ENCODE measurements around the gene KRTAP13-4. TPM values are rescaled to one million over a fixed set of nuclear protein-coding genes. Genes with fewer than 3 reads are reported as not detected.

The KRTAP13-4 gene
- total RNA-seq, 1 donor from 2014 or later: not detected

- Histone ChIP-seq H3K36me3 (ENCODE audit: control insufficient read depth, insufficient read depth, low read length) (no peaks in the 10 kb centered on the region), H3K27me3 (ENCODE audit: control insufficient read depth, insufficient read depth, low read length) (no peaks in the 10 kb centered on the region), H3K4me3 (ENCODE audit: low read depth, low read length) (no peak overlapping the region)
- no peak for DNase-seq (ENCODE audit: low read depth)
- no peak for TF ChIP-seq CTCF (IDR thresholded peaks at IDR 0.05; ENCODE audit: insufficient read depth, low read length, poor library complexity, severe bottlenecking)
Measured at GRCh38 chr21:30478004-30478403, 48.0 kb downstream of the KRTAP13-4 start.

- no peaks in the 10 kb centered on the region for H3K27me3 ChIP-seq (ENCODE audit: control insufficient read depth, insufficient read depth, low read length)
- no peaks in the 10 kb centered on the region for H3K36me3 ChIP-seq (ENCODE audit: control insufficient read depth, insufficient read depth, low read length)
- no peak for DNase-seq (ENCODE audit: low read depth)
- H3K4me3 ChIP-seq (ENCODE audit: low read depth, low read length): no peak overlapping the region
- no peak for TF ChIP-seq CTCF (IDR thresholded peaks at IDR 0.05; ENCODE audit: insufficient read depth, low read length, poor library complexity, severe bottlenecking)
Measured at GRCh38 chr21:30479259-30479658, 49.2 kb downstream of the KRTAP13-4 start.

- no peak for DNase-seq (ENCODE audit: low read depth)
- Histone ChIP-seq H3K4me3 (ENCODE audit: low read depth, low read length) (no peak within 1 kb of the TSS), H3K36me3 (ENCODE audit: control insufficient read depth, insufficient read depth, low read length) (no peaks in the 10 kb centered on the region), H3K27me3 (ENCODE audit: control insufficient read depth, insufficient read depth, low read length) (no peaks in the 10 kb centered on the region)
- no peak for TF ChIP-seq CTCF (IDR thresholded peaks at IDR 0.05; ENCODE audit: insufficient read depth, low read length, poor library complexity, severe bottlenecking)
Measured at GRCh38 chr21:30480145-30480544, 50.1 kb downstream of the KRTAP13-4 start, which contains the start of gene KRTAP19-1. Gene KRTAP19-1 (minus strand): TSS chr21:30480367. CDS start chr21:30480317, 50 bp downstream.

Other genes with a start within 250 kb of the KRTAP13-4 start
- not detected in 2 replicates for gene CLDN8, start 214.1 kb upstream of the KRTAP13-4 start, total RNA-seq
- not detected in 2 replicates for gene KRTAP24-1, start 147.3 kb upstream of the KRTAP13-4 start, total RNA-seq
- not detected in 2 replicates for gene KRTAP25-1, start 140.7 kb upstream of the KRTAP13-4 start, total RNA-seq
- gene KRTAP26-1, start 109.9 kb upstream of the KRTAP13-4 start, total RNA-seq: not detected in 2 replicates
- not detected in 2 replicates for gene KRTAP27-1, start 92.5 kb upstream of the KRTAP13-4 start, total RNA-seq
- not detected in 2 replicates for gene KRTAP23-1, start 81.6 kb upstream of the KRTAP13-4 start, total RNA-seq
- gene KRTAP13-2, start 57.9 kb upstream of the KRTAP13-4 start, total RNA-seq: not detected in 2 replicates
- not detected in 2 replicates for gene KRTAP13-1, start 34.2 kb upstream of the KRTAP13-4 start, total RNA-seq
- gene KRTAP13-3, start 4.3 kb upstream of the KRTAP13-4 start, total RNA-seq: not detected in 2 replicates
- not detected in 2 replicates for gene KRTAP15-1, start 10.1 kb downstream of the KRTAP13-4 start, total RNA-seq
- not detected in 2 replicates for gene KRTAP19-1, start 50.1 kb downstream of the KRTAP13-4 start, total RNA-seq
- not detected in 2 replicates for gene KRTAP19-2, start 57.2 kb downstream of the KRTAP13-4 start, total RNA-seq
- not detected in 2 replicates for gene KRTAP19-3, start 61.8 kb downstream of the KRTAP13-4 start, total RNA-seq
- gene KRTAP19-4, start 66.9 kb downstream of the KRTAP13-4 start, total RNA-seq: not detected in 2 replicates
- gene KRTAP19-5, start 71.9 kb downstream of the KRTAP13-4 start, total RNA-seq: not detected in 2 replicates
- gene KRTAP19-6, start 111.6 kb downstream of the KRTAP13-4 start, total RNA-seq: not detected in 2 replicates
- not detected in 2 replicates for gene KRTAP19-7, start 131.1 kb downstream of the KRTAP13-4 start, total RNA-seq
- not detected in 2 replicates for gene KRTAP22-2, start 160.2 kb downstream of the KRTAP13-4 start, total RNA-seq
- not detected in 2 replicates for gene KRTAP6-3, start 162.2 kb downstream of the KRTAP13-4 start, total RNA-seq
- not detected in 2 replicates for gene KRTAP6-2, start 168.7 kb downstream of the KRTAP13-4 start, total RNA-seq
- gene KRTAP22-1, start 170.9 kb downstream of the KRTAP13-4 start, total RNA-seq: not detected in 2 replicates
- not detected in 2 replicates for gene KRTAP6-1, start 183.7 kb downstream of the KRTAP13-4 start, total RNA-seq
- gene KRTAP20-1, start 186.2 kb downstream of the KRTAP13-4 start, total RNA-seq: not detected in 2 replicates
- not detected in 2 replicates for gene KRTAP20-4, start 190.4 kb downstream of the KRTAP13-4 start, total RNA-seq
- not detected in 2 replicates for gene KRTAP20-2, start 205.0 kb downstream of the KRTAP13-4 start, total RNA-seq
- gene KRTAP20-3, start 212.6 kb downstream of the KRTAP13-4 start, total RNA-seq: not detected in 2 replicates

Data from kidney epithelial cell (primary cell).